ENCODE measurements around the gene PACRG.

DNA sequence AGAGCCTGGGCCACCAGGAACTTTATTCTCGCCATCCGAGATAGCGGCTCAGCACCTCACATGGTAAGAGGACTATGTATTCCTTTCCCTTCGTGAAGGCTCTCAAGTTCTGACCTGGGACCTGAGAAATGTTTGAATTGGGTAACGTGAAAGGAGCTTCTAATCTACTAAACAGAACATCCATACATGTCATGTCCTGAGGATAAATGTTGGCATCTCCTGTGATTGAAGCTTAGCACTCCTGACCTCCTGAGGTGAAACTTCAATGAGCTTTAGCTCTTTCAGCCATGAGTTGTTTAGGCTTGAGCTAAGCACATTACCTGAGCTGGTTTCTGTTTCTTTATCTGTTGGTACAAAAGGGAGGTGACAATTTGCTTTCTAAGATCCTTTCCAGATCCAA, 280.9 kb downstream of the PACRG start:
- TF ChIP-seq JUN (IDR thresholded peaks at IDR 0.05; ENCODE audit: borderline replicate concordance, insufficient read depth, insufficient read length, low read depth) = no peak
- TF ChIP-seq, protein P1, sequence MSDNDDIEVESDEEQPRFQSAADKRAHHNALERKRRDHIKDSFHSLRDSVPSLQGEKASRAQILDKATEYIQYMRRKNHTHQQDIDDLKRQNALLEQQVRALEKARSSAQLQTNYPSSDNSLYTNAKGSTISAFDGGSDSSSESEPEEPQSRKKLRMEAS (IDR thresholded peaks at IDR 0.05; ENCODE audit: insufficient read depth, insufficient read length) = no peak
- TF ChIP-seq POLR2AphosphoS5 (IDR thresholded peaks at IDR 0.05; ENCODE audit: insufficient read depth, low read depth, low read length) = no peak
- TF ChIP-seq, protein P2, sequence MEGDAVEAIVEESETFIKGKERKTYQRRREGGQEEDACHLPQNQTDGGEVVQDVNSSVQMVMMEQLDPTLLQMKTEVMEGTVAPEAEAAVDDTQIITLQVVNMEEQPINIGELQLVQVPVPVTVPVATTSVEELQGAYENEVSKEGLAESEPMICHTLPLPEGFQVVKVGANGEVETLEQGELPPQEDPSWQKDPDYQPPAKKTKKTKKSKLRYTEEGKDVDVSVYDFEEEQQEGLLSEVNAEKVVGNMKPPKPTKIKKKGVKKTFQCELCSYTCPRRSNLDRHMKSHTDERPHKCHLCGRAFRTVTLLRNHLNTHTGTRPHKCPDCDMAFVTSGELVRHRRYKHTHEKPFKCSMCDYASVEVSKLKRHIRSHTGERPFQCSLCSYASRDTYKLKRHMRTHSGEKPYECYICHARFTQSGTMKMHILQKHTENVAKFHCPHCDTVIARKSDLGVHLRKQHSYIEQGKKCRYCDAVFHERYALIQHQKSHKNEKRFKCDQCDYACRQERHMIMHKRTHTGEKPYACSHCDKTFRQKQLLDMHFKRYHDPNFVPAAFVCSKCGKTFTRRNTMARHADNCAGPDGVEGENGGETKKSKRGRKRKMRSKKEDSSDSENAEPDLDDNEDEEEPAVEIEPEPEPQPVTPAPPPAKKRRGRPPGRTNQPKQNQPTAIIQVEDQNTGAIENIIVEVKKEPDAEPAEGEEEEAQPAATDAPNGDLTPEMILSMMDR (IDR thresholded peaks at IDR 0.05; ENCODE audit: extremely low read depth in 1 of 2, insufficient read depth in 1 of 2, low read depth in 1 of 2, low read length in 2 of 2) = no peak
- TF ChIP-seq POLR2A (IDR thresholded peaks at IDR 0.05; ENCODE audit: low read depth, low read length) = no peak
